ENCODE data around the gene IGF1R. TPM values are rescaled to one million over a fixed set of nuclear protein-coding genes. Genes with fewer than 3 reads are reported as not detected.

The IGF1R gene
- total RNA-seq, 4 donors from 2014 or later = 49.4 to 239 (median 109) TPM

- Histone ChIP-seq H3K36me3 (no peaks in the 10 kb centered on the region), H3K4me1 (peaks cover 14 to 47% (median 37%) of the 10 kb centered on the region in 4 donors), H3K4me3 (no peak overlapping the region), H3K9me3 (no peaks in the 10 kb centered on the region), H3K27me3 (no peaks in the 10 kb centered on the region), H3K27ac (peak overlapping the region; percentile 11 to 94 (median 90))
- DNase-seq = no peak
- TF ChIP-seq POLR2A (IDR thresholded peaks at IDR 0.05) = no peak
- TF ChIP-seq CTCF (IDR thresholded peaks at IDR 0.05) = no peak
- TF ChIP-seq EP300 (IDR thresholded peaks at IDR 0.05; ENCODE audit: low read depth) = no peak
- no peak for TF ChIP-seq POLR2AphosphoS5 (IDR thresholded peaks at IDR 0.05)
- intact Hi-C loops (cut with DNase I; ENCODE audit: low total_unique reads) = no loop called here
- in situ Hi-C loops (cut with MboI; ENCODE audit: low pct_ligation_motif_present in 1 of 4, low pct_unique_long_range_greater_than_20kb in 1 of 4, low sequenced_read_pairs in 3 of 4) = no loop called here
- 63 to 71% methylated on average over 3 to 10 of the region's 10 CpGs for WGBS, 2 donors (ENCODE audit: low coverage in 1 of 2)
Observed at GRCh38 chr15:98855815-98856531, 207.6 kb downstream of the IGF1R start.

GRCh38 chr15:98856532-98856907 is 208.2 kb downstream of the IGF1R start:
- 70 to 73% methylated on average over 1 of the region's 1 CpG for WGBS, 2 donors (ENCODE audit: low coverage in 1 of 2)
- Histone ChIP-seq H3K4me1 (peaks cover 9 to 43% (median 32%) of the 10 kb centered on the region in 4 donors), H3K36me3 (no peaks in the 10 kb centered on the region), H3K9me3 (no peaks in the 10 kb centered on the region), H3K27me3 (no peaks in the 10 kb centered on the region), H3K4me3 (no peak overlapping the region), H3K27ac (peak overlapping the region in 3 of 4 donors; percentile 90 to 94 (median 91))
- in situ Hi-C loops (cut with MboI; ENCODE audit: low pct_ligation_motif_present in 1 of 4, low pct_unique_long_range_greater_than_20kb in 1 of 4, low sequenced_read_pairs in 3 of 4) = no loop called here
- no peak for DNase-seq
- TF ChIP-seq POLR2A (IDR thresholded peaks at IDR 0.05) (no peak), CTCF (IDR thresholded peaks at IDR 0.05) (no peak), EP300 (IDR thresholded peaks at IDR 0.05; ENCODE audit: low read depth) (no peak), POLR2AphosphoS5 (IDR thresholded peaks at IDR 0.05) (no peak)
- intact Hi-C loops (cut with DNase I; ENCODE audit: low total_unique reads) = no loop called here

GRCh38 chr15:98858610-98859023 is 210.3 kb downstream of the IGF1R start:
- Histone ChIP-seq H3K27ac (peak overlapping the region in 1 of 4 donors; percentile 14), H3K4me3 (no peak overlapping the region), H3K4me1 (peaks cover 7 to 30% (median 18%) of the 10 kb centered on the region in 4 donors), H3K9me3 (no peaks in the 10 kb centered on the region), H3K27me3 (no peaks in the 10 kb centered on the region), H3K36me3 (no peaks in the 10 kb centered on the region)
- intact Hi-C loops (cut with DNase I; ENCODE audit: low total_unique reads) (no loop called here), in situ Hi-C loops (cut with MboI; ENCODE audit: low pct_ligation_motif_present in 1 of 4, low pct_unique_long_range_greater_than_20kb in 1 of 4, low sequenced_read_pairs in 3 of 4) (no loop called here)
- 59 to 64% methylated on average over 8 to 9 of the region's 9 CpGs for WGBS, 2 donors (ENCODE audit: low coverage in 1 of 2)
- no peak for TF ChIP-seq POLR2A (IDR thresholded peaks at IDR 0.05)
- TF ChIP-seq EP300 (IDR thresholded peaks at IDR 0.05; ENCODE audit: low read depth) = no peak
- TF ChIP-seq CTCF (IDR thresholded peaks at IDR 0.05) = no peak
- no peak for TF ChIP-seq POLR2AphosphoS5 (IDR thresholded peaks at IDR 0.05)
- DNase-seq = no peak

- Histone ChIP-seq H3K4me1 (peaks cover 4 to 24% (median 13%) of the 10 kb centered on the region in 4 donors), H3K36me3 (no peaks in the 10 kb centered on the region), H3K27me3 (no peaks in the 10 kb centered on the region), H3K9me3 (no peaks in the 10 kb centered on the region), H3K4me3 (no peak overlapping the region), H3K27ac (no peak overlapping the region)
- DNase-seq = no peak
- intact Hi-C loops (cut with DNase I; ENCODE audit: low total_unique reads) (no loop called here), in situ Hi-C loops (cut with MboI; ENCODE audit: low pct_ligation_motif_present in 1 of 4, low pct_unique_long_range_greater_than_20kb in 1 of 4, low sequenced_read_pairs in 3 of 4) (no loop called here)
- TF ChIP-seq CTCF (IDR thresholded peaks at IDR 0.05) (no peak), POLR2AphosphoS5 (IDR thresholded peaks at IDR 0.05) (no peak)
- 89% methylated on average over 6 of the region's 6 CpGs for WGBS, 2 donors (ENCODE audit: low coverage in 1 of 2)
Observed at GRCh38 chr15:98859149-98859548, 210.8 kb downstream of the IGF1R start.

Measured in transverse colon (tissue), 4 donors.